SK-N-SH (cell line): Measurements from ENCODE around the gene CAMSAP1. TPM values are rescaled to one million over a fixed set of nuclear protein-coding genes. Genes with fewer than 3 reads are reported as not detected.

Source experiments
- CTCF ChIA-PET: fragments of 300-600, 350-600 bp; formaldehyde crosslinking; extraction: SDS; loops from one replicate; lab custom pipeline; 2021; lab: Yijun Ruan, JAX
- POLR2A ChIA-PET: fragments of 350-600 bp; sonication (Branson Sonifier 250); formaldehyde crosslinking; extraction: SDS; loops from one replicate; lab custom pipeline; 2020; ENCODE audit warnings: antibody characterized with exemption, inconsistent platforms; lab: Yijun Ruan, JAX
- DNase-seq: peaks from one replicate; pipeline ENCODE4 v3.0.0; 2012
- H2AFZ ChIP-seq: fragments of 200-600 bp; sonication (generic); 2 replicates; pipeline ENCODE4 v1.8.1; 2016; ENCODE audit warnings: antibody characterized with exemption, mild to moderate bottlenecking, low read depth
- H3F3A ChIP-seq: fragments of 200-600 bp; sonication (generic); replicated peaks from 2 replicates; pipeline ENCODE3; 2016; ENCODE audit warnings: antibody characterized with exemption, mild to moderate bottlenecking; ENCODE audit not compliant: insufficient read depth
- H3K27ac ChIP-seq, 2 experiments: fragments of 200-500 bp in 1 of 2; fragments of 200-600 bp in 1 of 2; sonication (Bioruptor generic) in 1 of 2; sonication (generic), shearing (Covaris generic) in 1 of 2; 2 replicates each; pipeline versions ENCODE4 v1.5.1 to v1.6.1; 2014 to 2016; ENCODE audit warnings: low read depth in 2 of 2, inconsistent platforms in 1 of 2, low read length in 1 of 2, mild to moderate bottlenecking in 1 of 2, mixed read lengths in 1 of 2
- H3K27me3 ChIP-seq: fragments of 200-600 bp; sonication (generic), shearing (Covaris generic); 2 replicates; pipeline ENCODE4 v1.6.1; 2016; ENCODE audit warnings: mixed run types; ENCODE audit not compliant: insufficient read depth
- H3K36me3 ChIP-seq, 2 experiments: fragments of 200-500 bp in 1 of 2; fragments of 200-600 bp in 1 of 2; sonication (Bioruptor generic) in 1 of 2; sonication (generic) in 1 of 2; replicated peaks in 1 of 2; 2 replicates each; pipeline versions ENCODE3 to v1.5.1; 2014 to 2016; ENCODE audit warnings: low read length in 1 of 2, mild to moderate bottlenecking in 1 of 2; ENCODE audit not compliant: insufficient read depth in 2 of 2, control insufficient read depth in 1 of 2
- H3K4me1 ChIP-seq, 2 experiments: fragments of 200-500 bp in 1 of 2; fragments of 200-600 bp in 1 of 2; sonication (Bioruptor generic) in 1 of 2; sonication (generic), shearing (Covaris generic) in 1 of 2; 2 replicates each; pipeline versions ENCODE4 v1.5.1 to v1.6.1; 2014 to 2016; ENCODE audit warnings: low read depth in 1 of 2, low read length in 1 of 2, mixed run types in 1 of 2; ENCODE audit not compliant: insufficient read depth in 2 of 2, control insufficient read depth in 1 of 2
- H3K4me2 ChIP-seq: fragments of 200-600 bp; sonication (generic), shearing (Covaris generic); 2 replicates; pipeline ENCODE4 v1.6.1; 2017; ENCODE audit warnings: mixed run types
- H3K4me3 ChIP-seq, 2 experiments: fragments of 200-500 bp in 1 of 2; fragments of 200-600 bp in 1 of 2; sonication (Bioruptor generic) in 1 of 2; sonication (generic), shearing (Covaris generic) in 1 of 2; 2 replicates each; pipeline versions ENCODE4 v1.5.1 to v1.8.1; 2014 to 2016; ENCODE audit warnings: low read depth in 2 of 2, inconsistent platforms in 1 of 2, low read length in 1 of 2, mild to moderate bottlenecking in 1 of 2, mixed read lengths in 1 of 2, moderate library complexity in 1 of 2
- H3K79me2 ChIP-seq: fragments of 200-600 bp; sonication (generic); 2 replicates; pipeline ENCODE4 v1.8.1; 2017; ENCODE audit warnings: mild to moderate bottlenecking; ENCODE audit not compliant: insufficient read depth
- H3K9ac ChIP-seq: fragments of 200-600 bp; sonication (generic); 2 replicates; pipeline ENCODE4 v1.6.1; 2017; ENCODE audit warnings: mixed run types
- H3K9me2 ChIP-seq: fragments of 200-600 bp; sonication (generic); 2 replicates; pipeline ENCODE4 v1.6.1; 2017; ENCODE audit warnings: mixed run types
- H3K9me3 ChIP-seq: fragments of 200-600 bp; sonication (generic); 2 replicates; pipeline ENCODE4 v1.6.1; 2017; ENCODE audit warnings: mixed run types, mild to moderate bottlenecking, moderate library complexity
- H4K20me1 ChIP-seq: fragments of 200-600 bp; sonication (generic); 2 replicates; pipeline ENCODE4 v1.6.1; 2017; ENCODE audit warnings: mild to moderate bottlenecking, mixed run types; ENCODE audit not compliant: insufficient read depth
- CTCF ChIP-seq: fragments of 200-600 bp; sonication (generic); IDR thresholded peaks from 2 replicates; pipeline ENCODE4 v1.6.1; 2017; ENCODE audit warnings: antibody characterized with exemption, mild to moderate bottlenecking, moderate library complexity
- ELF1 ChIP-seq: IDR thresholded peaks from 2 replicates; pipeline ENCODE4 v1.4.0; 2012
- FOXJ3 ChIP-seq: sonication (generic); formaldehyde crosslinking; IDR thresholded peaks from 2 replicates; pipeline ENCODE4 v1.5.1; 2020; ENCODE audit warnings: mild to moderate bottlenecking, missing genetic modification reagents
- FOXM1 ChIP-seq: IDR thresholded peaks from 2 replicates; pipeline ENCODE4 v1.4.0; 2012; ENCODE audit warnings: low read depth, mild to moderate bottlenecking
- MAX ChIP-seq: IDR thresholded peaks from 2 replicates; pipeline ENCODE4 v1.4.0; 2012; ENCODE audit warnings: low read depth
- NRF1 ChIP-seq: IDR thresholded peaks from 2 replicates; pipeline ENCODE4 v1.6.1; 2012; ENCODE audit warnings: low read depth, mild to moderate bottlenecking, low read length
- RCOR1 ChIP-seq: fragments of 150-350 bp; IDR thresholded peaks from 2 replicates; pipeline ENCODE4 v1.6.1; 2017; ENCODE audit warnings: antibody characterized with exemption, low read length
- REST ChIP-seq: IDR thresholded peaks from 2 replicates; pipeline ENCODE4 v1.6.1; 2012; ENCODE audit warnings: mild to moderate bottlenecking, low read depth, low read length, moderate library complexity
- TCF12 ChIP-seq: IDR thresholded peaks from 2 replicates; pipeline ENCODE4 v1.4.0; 2012
- USF2 ChIP-seq: fragments of 150-350 bp; IDR thresholded peaks from 2 replicates; pipeline ENCODE4 v1.6.1; 2017; ENCODE audit warnings: antibody characterized with exemption, low read length, low read depth, borderline replicate concordance
- YY1 ChIP-seq: IDR thresholded peaks from 2 replicates; pipeline ENCODE4 v1.4.0; 2012; ENCODE audit warnings: low read depth, mild to moderate bottlenecking
- WGBS: methylation state at CpG from one replicate; pipeline ENCODE4 v1.1.6; 2017; ENCODE audit warnings: low lambda C conversion rate; 5-methylcytosine and 5-hydroxymethylcytosine counted together
- polyA plus RNA-seq, 3 experiments: library from polyadenylated mRNA; depleted of rRNA; stranded (reverse); fragments of >200 nt; gene quantifications; 2 replicates each; pipeline ENCODE4 v1.2.3, GENCODE V29; 2012

The CAMSAP1 gene
- polyA plus RNA-seq, 1 of the 3 experiments (the other 2 are of a cell fraction), result 8.9 TPM

GRCh38 chr9:135792268-135793128 is 114.8 kb downstream of the CAMSAP1 start:
- H4K20me1 ChIP-seq, result no peaks in the 10 kb centered on the region
- CTCF ChIA-PET, result no interaction called here
- POLR2A ChIA-PET, result no interaction called here
- WGBS, result 65% methylated on average over 26 of the region's 31 CpGs
- no peaks in the 10 kb centered on the region for H3K9me3 ChIP-seq
- no peak overlapping the region for H3K9ac ChIP-seq
- H2AFZ ChIP-seq, result no peak overlapping the region
- no peaks in the 10 kb centered on the region for H3K27me3 ChIP-seq
- no peak for TF ChIP-seq REST
- no peak for TF ChIP-seq FOXM1
- TF ChIP-seq MAX, result no peak
- no peak for TF ChIP-seq CTCF
- TF ChIP-seq USF2, result no peak
- H3K79me2 ChIP-seq, result no peaks in the 10 kb centered on the region
- no peak overlapping the region for H3K27ac ChIP-seq
- no peaks in the 10 kb centered on the region for H3K9me2 ChIP-seq
- no peak overlapping the region for H3K4me2 ChIP-seq
- no peaks in the 10 kb centered on the region for H3F3A ChIP-seq
- no peaks in the 10 kb centered on the region; a peak in 1 of 4 replicates for H3K4me1 ChIP-seq
- H3K4me3 ChIP-seq, result no peak overlapping the region
- no peaks in the 10 kb centered on the region for H3K36me3 ChIP-seq
- DNase-seq, result no peak

- H3K9me2 ChIP-seq, result no peaks in the 10 kb centered on the region
- no peaks in the 10 kb centered on the region for H3K79me2 ChIP-seq
- H3K27ac ChIP-seq, result no peak overlapping the region
- no peaks in the 10 kb centered on the region for H3K27me3 ChIP-seq
- no peaks in the 10 kb centered on the region for H3K4me1 ChIP-seq
- no peaks in the 10 kb centered on the region for H4K20me1 ChIP-seq
- TF ChIP-seq FOXJ3 (CRISPR knock-in tag), result no peak
- TF ChIP-seq RCOR1, result no peak
- no peak for TF ChIP-seq MAX
- TF ChIP-seq YY1, result no peak
- no peak for TF ChIP-seq NRF1
- TF ChIP-seq ELF1, result no peak
- no peak for TF ChIP-seq TCF12
- H3K36me3 ChIP-seq, result no peaks in the 10 kb centered on the region
- WGBS, result 55% methylated on average over 9 of the region's 35 CpGs
- no peaks in the 10 kb centered on the region for H3F3A ChIP-seq
- H3K4me3 ChIP-seq, result no peak overlapping the region
- H3K4me2 ChIP-seq, result no peak overlapping the region
- POLR2A ChIA-PET, result no interaction called here
- H3K9ac ChIP-seq, result no peak overlapping the region
- H3K9me3 ChIP-seq, result no peaks in the 10 kb centered on the region
- no peak for DNase-seq
- no peak overlapping the region for H2AFZ ChIP-seq
- CTCF ChIA-PET, result no interaction called here
These were observed 115.7 kb downstream of the CAMSAP1 start for GRCh38 chr9:135791431-135792267.
